PC-3 (cell line): ENCODE measurements around the gene GPRIN1. TPM values are rescaled to one million over a fixed set of nuclear protein-coding genes. Genes with fewer than 3 reads are reported as not detected.

Experiments
- ATAC-seq: fragments of 200-7000 bp; cut with Tn5 transposase; 2 replicates; pipeline ENCODE4 v1.9.1; 2020; ENCODE audit warnings: mild to moderate bottlenecking, moderate library complexity
- BruUV-seq: library from RNA; stranded (reverse); fragments of 400-500 nt; replicated peaks from 2 replicates; lab custom pipeline; 2021; lab: Mats Ljungman, UMichigan
- CTCF ChIA-PET: fragments of 300-600 bp; sonication (Branson Sonifier 250); formaldehyde crosslinking; loops from one replicate; lab custom pipeline; 2022; ENCODE audit warnings: antibody characterized with exemption; lab: Charles Lee
- POLR2A ChIA-PET: fragments of 300-600 bp; sonication (Branson Sonifier 250); formaldehyde crosslinking; loops from one replicate; lab custom pipeline; 2022; ENCODE audit warnings: antibody characterized with exemption; ENCODE audit not compliant: unreplicated experiment; lab: Charles Lee
- DNase-seq: peaks from one replicate; pipeline ENCODE4 v3.0.0-alpha.2; 2015
- H2AFZ ChIP-seq: fragments of 300-600 bp; sonication (generic); 2 replicates; pipeline ENCODE4 v1.6.0; 2016; ENCODE audit warnings: antibody characterized with exemption, low read length
- H3F3A ChIP-seq: fragments of 300-600 bp; sonication (generic); one replicate; pipeline ENCODE4 v1.6.0; 2017; ENCODE audit warnings: antibody characterized with exemption, low read length, control low read depth, mild to moderate bottlenecking; ENCODE audit not compliant: unreplicated experiment
- H3K27ac ChIP-seq: fragments of 300-600 bp; sonication (generic); 2 replicates; pipeline ENCODE4 v1.5.1; 2016; ENCODE audit warnings: mild to moderate bottlenecking, low read length
- H3K27me3 ChIP-seq: fragments of 300-600 bp; sonication (generic); 2 replicates; pipeline ENCODE4 v1.6.1; 2016; ENCODE audit warnings: low read length, mixed read lengths
- H3K36me3 ChIP-seq: fragments of 300-600 bp; sonication (generic); 2 replicates; pipeline ENCODE4 v1.6.1; 2016; ENCODE audit warnings: low read depth, mixed run types, low read length, mixed read lengths
- H3K4me1 ChIP-seq: fragments of 300-600 bp; sonication (generic); 2 replicates; pipeline ENCODE4 v1.5.1; 2016; ENCODE audit warnings: low read length; ENCODE audit not compliant: insufficient read depth
- H3K4me2 ChIP-seq: fragments of 300-600 bp; sonication (generic); 2 replicates; pipeline ENCODE4 v1.6.0; 2016; ENCODE audit warnings: low read length
- H3K4me3 ChIP-seq: fragments of 300-600 bp; sonication (generic); 2 replicates; pipeline ENCODE4 v1.5.1; 2016; ENCODE audit warnings: mild to moderate bottlenecking, low read length, mixed read lengths
- H3K79me2 ChIP-seq: fragments of 300-600 bp; sonication (generic); 2 replicates; pipeline ENCODE4 v1.6.1; 2017; ENCODE audit warnings: low read length, mixed read lengths
- H3K9ac ChIP-seq: fragments of 300-600 bp; sonication (generic); 2 replicates; pipeline ENCODE4 v1.6.0; 2016; ENCODE audit warnings: mild to moderate bottlenecking, low read length
- H3K9me2 ChIP-seq: fragments of 300-600 bp; sonication (generic); replicated peaks from 2 replicates; pipeline ENCODE4 v1.6.1; 2016; ENCODE audit warnings: mixed run types, low read length, mixed read lengths
- H3K9me3 ChIP-seq: fragments of 300-600 bp; sonication (generic); 2 replicates; pipeline ENCODE4 v1.6.1; 2016; ENCODE audit warnings: low read length, mixed read lengths
- H4K20me1 ChIP-seq: fragments of 300-600 bp; sonication (generic); 2 replicates; pipeline ENCODE4 v1.6.1; 2016; ENCODE audit warnings: low read length, mixed read lengths
- CTCF ChIP-seq: fragments of 300-600 bp; sonication (generic); conservative IDR thresholded peaks from 2 replicates; pipeline ENCODE4 v1.5.1; 2017; ENCODE audit warnings: antibody characterized with exemption, low read depth, mild to moderate bottlenecking, low read length
- EZH2 ChIP-seq: fragments of 300-600 bp; sonication (generic); IDR thresholded peaks from one replicate; pipeline ENCODE4 v1.6.1; 2017; ENCODE audit warnings: antibody characterized with exemption, mild to moderate bottlenecking, low read length; ENCODE audit not compliant: unreplicated experiment
- EZH2phosphoT487 ChIP-seq: fragments of 300-600 bp; sonication (generic); IDR thresholded peaks from 2 replicates; pipeline ENCODE4 v1.6.1; 2018; ENCODE audit warnings: mild to moderate bottlenecking, antibody characterized with exemption, low read length, borderline replicate concordance
- intact Hi-C: fragments of 100-400 bp; cut with micrococcal nuclease; formaldehyde crosslinking; loops from 2 replicates; pipeline ENCODE4 v1.9.0; 2023
- total RNA-seq: library from RNA; depleted of rRNA; stranded (reverse); fragments of >200 nt; gene quantifications from 2 replicates; pipeline ENCODE4 v1.2.3, GENCODE V29; 2014

Gene GPRIN1
- total RNA-seq, 1 experiment from 2014 or later, result 18.7 TPM

GRCh38 chr5:176596069-176596644, 13.8 kb downstream of the GPRIN1 start:
- Histone ChIP-seq H3K4me3 (no peak overlapping the region), H3K9me2 (no peaks in the 10 kb centered on the region), H3K27me3 (no peaks in the 10 kb centered on the region), H3K9ac (no peak overlapping the region), H3F3A (no peaks in the 10 kb centered on the region), H2AFZ (no peak overlapping the region), H3K36me3 (no peaks in the 10 kb centered on the region), H3K27ac (no peak overlapping the region), H4K20me1 (no peaks in the 10 kb centered on the region), H3K4me1 (no peaks in the 10 kb centered on the region), H3K79me2 (no peaks in the 10 kb centered on the region), H3K4me2 (no peak overlapping the region), H3K9me3 (no peaks in the 10 kb centered on the region)
- ATAC-seq (no peak), DNase-seq (no peak)
- TF ChIP-seq EZH2phosphoT487 (no peak), CTCF (no peak)
- no TSS peak for BruUV-seq
- POLR2A ChIA-PET, result no interaction called here
- intact Hi-C loops, result no loop called here
- CTCF ChIA-PET, result no interaction called here

- H3K4me3 ChIP-seq, result no peak overlapping the region
- H3K9me3 ChIP-seq, result no peaks in the 10 kb centered on the region
- H3K9ac ChIP-seq, result no peak overlapping the region
- BruUV-seq, result no TSS peak
- no peaks in the 10 kb centered on the region for H3K27me3 ChIP-seq
- intact Hi-C loops, result no loop called here
- H3K79me2 ChIP-seq, result no peaks in the 10 kb centered on the region
- no peak overlapping the region for H2AFZ ChIP-seq
- no peaks in the 10 kb centered on the region for H3K9me2 ChIP-seq
- ChIA-PET CTCF (interaction anchor here (0.6 kb wide), 1 partner anchor 18 kb away, joined by 4 read pairs; no protein-coding TSS in a partner anchor), POLR2A (no interaction called here)
- H4K20me1 ChIP-seq, result no peaks in the 10 kb centered on the region
- ATAC-seq, result no peak
- no peak overlapping the region for H3K4me2 ChIP-seq
- DNase-seq, result no peak
- H3K4me1 ChIP-seq, result no peaks in the 10 kb centered on the region
- H3F3A ChIP-seq, result no peaks in the 10 kb centered on the region
- no peak overlapping the region for H3K27ac ChIP-seq
- H3K36me3 ChIP-seq, result no peaks in the 10 kb centered on the region
- no peak for TF ChIP-seq CTCF
- TF ChIP-seq EZH2phosphoT487, result no peak
Observed at GRCh38 chr5:176595386-176595943, 14.5 kb downstream of the GPRIN1 start.

- no peak for TF ChIP-seq EZH2phosphoT487
- TF ChIP-seq EZH2, result no peak
- no peak for TF ChIP-seq CTCF
- POLR2A ChIA-PET, result no interaction called here
- DNase-seq, result no peak
- no peaks in the 10 kb centered on the region for H4K20me1 ChIP-seq
- no peaks in the 10 kb centered on the region for H3K27me3 ChIP-seq
- no peaks in the 10 kb centered on the region for H3K79me2 ChIP-seq
- H3K9me3 ChIP-seq, result no peaks in the 10 kb centered on the region
- intact Hi-C loops, result no loop called here
- no peaks in the 10 kb centered on the region for H3K4me1 ChIP-seq
- no peaks in the 10 kb centered on the region for H3F3A ChIP-seq
- H3K36me3 ChIP-seq, result no peaks in the 10 kb centered on the region
- H3K27ac ChIP-seq, result no peak overlapping the region
- CTCF ChIA-PET, result no interaction called here
- H3K9ac ChIP-seq, result no peak overlapping the region
- H3K9me2 ChIP-seq, result no peaks in the 10 kb centered on the region
- no peak for ATAC-seq
- H3K4me3 ChIP-seq, result no peak overlapping the region
- H2AFZ ChIP-seq, result no peak overlapping the region
- no peak overlapping the region for H3K4me2 ChIP-seq
- BruUV-seq, result no TSS peak
Observed at GRCh38 chr5:176594554-176594953, 15.4 kb downstream of the GPRIN1 start.
